Measurements from ENCODE around the gene C17orf107. TPM values are rescaled to one million over a fixed set of nuclear protein-coding genes. Genes with fewer than 3 reads are reported as not detected.

C17orf107 gene
- total and polyA plus RNA-seq, 9 of the 15 experiments (the other 6 are each of a cell fraction or from before 2014, with no cell fraction given), result 0.05 to 0.29 (median 0.07) TPM; not detected in 4

GRCh38 chr17:4934173-4934979, 35.0 kb downstream of the C17orf107 start (continued):
- TF ChIP-seq E2F6 (IDR thresholded peaks at IDR 0.05; ENCODE audit: borderline replicate concordance in 1 of 2, extremely low read depth in 1 of 2, insufficient read depth in 1 of 2, insufficient read length in 1 of 2, low read depth in 1 of 2, low read length in 1 of 2, poor library complexity in 1 of 2, severe bottlenecking in 1 of 2), result peak in 1 of 2 experiments; percentile 19
- 0 out of 2 replicates have a peak, but pooled peaks have one; percentile 24 for TF ChIP-seq ZFX (CRISPR knock-in tag; IDR thresholded peaks at IDR 0.05)
- no peak for TF ChIP-seq KLF10 (CRISPR knock-in tag; IDR thresholded peaks at IDR 0.05)
- no peak for TF ChIP-seq DDX20 (tag; IDR thresholded peaks at IDR 0.05; ENCODE audit: low read depth)
- peak; percentile 54 for TF ChIP-seq RBFOX2 (IDR thresholded peaks at IDR 0.05; ENCODE audit: low read depth, low read length)
- no peak for TF ChIP-seq TFE3 (CRISPR knock-in tag; IDR thresholded peaks at IDR 0.05)
- TF ChIP-seq CTCF (IDR thresholded peaks at IDR 0.05 in 2 of 3, conservative IDR thresholded peaks at IDR 0.05 in 1 of 3; ENCODE audit: insufficient read depth in 2 of 3, low read depth in 1 of 3, low read length in 3 of 3), result peak; percentile 41 to 46 (median 45); a peak in 5 of 6 replicates
- TF ChIP-seq POLR2A (conservative IDR thresholded peaks at IDR 0.05), result peak; percentile 47
- TF ChIP-seq GABPA (tag; conservative IDR thresholded peaks at IDR 0.05; ENCODE audit: low read depth), result peak; percentile 47; the same call in 1 of the 2 replicates
- peak; percentile 70 for TF ChIP-seq POLR2G (IDR thresholded peaks at IDR 0.05; ENCODE audit: low read depth, low read length)
- no peak for TF ChIP-seq XRCC3 (IDR thresholded peaks at IDR 0.05)
- peak in 1 of 3 experiments; percentile 32 for TF ChIP-seq YY1 (IDR thresholded peaks at IDR 0.05; ENCODE audit: borderline replicate concordance in 1 of 3, control insufficient read depth in 1 of 3, extremely low read depth in 1 of 3, insufficient read depth in 3 of 3, insufficient read length in 1 of 3, insufficient replicate concordance in 2 of 3, low read depth in 1 of 3, low read length in 2 of 3)
- peak; percentile 64; the same call in 1 of the 2 replicates for TF ChIP-seq ESRRA (IDR thresholded peaks at IDR 0.05; ENCODE audit: borderline replicate concordance, low read depth)
